ENCODE data around the gene CALD1. TPM values are rescaled to one million over a fixed set of nuclear protein-coding genes. Genes with fewer than 3 reads are reported as not detected.
A peak's percentile ranks its signal among the peaks of the same experiment; 100 is the strongest.

The CALD1 gene
- total RNA-seq = 1 to 10 TPM; 1.4 to 2.7 (median 1.6) TPM

- ATAC-seq (no peak), DNase-seq (no peak)
- Mint-ChIP-seq H3K4me1 (ENCODE audit: low read depth) (no peaks in the 10 kb centered on the region), H3K9me3 (no peaks in the 10 kb centered on the region), H3K27me3 (ENCODE audit: low read depth) (no peaks in the 10 kb centered on the region), H3K36me3 (ENCODE audit: insufficient read depth) (no peaks in the 10 kb centered on the region), H3K4me3 (no peak within 1 kb of the TSS)
Measured at GRCh38 chr7:134778941-134779740, at the start of gene CALD1. CALD1 (plus strand) TSS chr7:134779634; CDS start chr7:134867734, 88,100 bp downstream.

GRCh38 chr7:134729895-134730294, 49.5 kb upstream of the CALD1 start:
- peaks cover 4% of the 10 kb centered on the region for H3K36me3 Mint-ChIP-seq (ENCODE audit: insufficient read depth)
- H3K9me3 Mint-ChIP-seq = peaks cover 6% of the 10 kb centered on the region
- peaks cover 2% of the 10 kb centered on the region for H3K4me1 Mint-ChIP-seq (ENCODE audit: low read depth)
- no peak overlapping the region for H3K4me3 Mint-ChIP-seq
- DNase-seq = no peak
- H3K27me3 Mint-ChIP-seq (ENCODE audit: low read depth) = no peaks in the 10 kb centered on the region
- ATAC-seq = no peak

GRCh38 chr7:134730411-134730829, 49.0 kb upstream of the CALD1 start:
- H3K36me3 Mint-ChIP-seq (ENCODE audit: insufficient read depth) = peaks cover 4% of the 10 kb centered on the region
- H3K9me3 Mint-ChIP-seq = peaks cover 6% of the 10 kb centered on the region
- no peak for DNase-seq
- H3K27me3 Mint-ChIP-seq (ENCODE audit: low read depth) = no peaks in the 10 kb centered on the region
- peaks cover 2% of the 10 kb centered on the region for H3K4me1 Mint-ChIP-seq (ENCODE audit: low read depth)
- no peak for ATAC-seq
- H3K4me3 Mint-ChIP-seq = no peak overlapping the region

- DNase-seq = no peak
- Mint-ChIP-seq H3K9me3 (no peaks in the 10 kb centered on the region), H3K27me3 (ENCODE audit: low read depth) (no peaks in the 10 kb centered on the region), H3K4me1 (ENCODE audit: low read depth) (peaks cover 2% of the 10 kb centered on the region), H3K36me3 (ENCODE audit: insufficient read depth) (no peaks in the 10 kb centered on the region), H3K4me3 (no peak overlapping the region)
- ATAC-seq = peak in 1 of 2 donors; percentile 46
Measured at GRCh38 chr7:134731616-134732015, 47.8 kb upstream of the CALD1 start.

GRCh38 chr7:134732728-134733127, 46.7 kb upstream of the CALD1 start:
- Mint-ChIP-seq H3K4me3 (no peak overlapping the region), H3K4me1 (ENCODE audit: low read depth) (peaks cover 6% of the 10 kb centered on the region), H3K27me3 (ENCODE audit: low read depth) (peaks cover 2% of the 10 kb centered on the region), H3K9me3 (no peaks in the 10 kb centered on the region), H3K36me3 (ENCODE audit: insufficient read depth) (no peaks in the 10 kb centered on the region)
- DNase-seq (no peak), ATAC-seq (no peak)

- Mint-ChIP-seq H3K4me1 (ENCODE audit: low read depth) (peaks cover 11% of the 10 kb centered on the region), H3K4me3 (no peak overlapping the region), H3K9me3 (no peaks in the 10 kb centered on the region), H3K36me3 (ENCODE audit: insufficient read depth) (no peaks in the 10 kb centered on the region), H3K27me3 (ENCODE audit: low read depth) (peaks cover 2% of the 10 kb centered on the region)
- ATAC-seq (no peak), DNase-seq (no peak)
Measured at GRCh38 chr7:134736381-134736780, 43.1 kb upstream of the CALD1 start.

- DNase-seq = no peak
- peaks cover 2% of the 10 kb centered on the region for H3K27me3 Mint-ChIP-seq (ENCODE audit: low read depth)
- H3K36me3 Mint-ChIP-seq (ENCODE audit: insufficient read depth) = no peaks in the 10 kb centered on the region
- H3K4me1 Mint-ChIP-seq (ENCODE audit: low read depth) = peaks cover 8% of the 10 kb centered on the region
- peak; percentile 88 to 89 for ATAC-seq
- H3K4me3 Mint-ChIP-seq = no peak overlapping the region
- H3K9me3 Mint-ChIP-seq = no peaks in the 10 kb centered on the region
Measured at GRCh38 chr7:134737566-134738345, 41.7 kb upstream of the CALD1 start.

- no peaks in the 10 kb centered on the region for H3K36me3 Mint-ChIP-seq (ENCODE audit: insufficient read depth)
- ATAC-seq (no peak), DNase-seq (no peak)
- H3K4me3 Mint-ChIP-seq = no peak overlapping the region
- H3K4me1 Mint-ChIP-seq (ENCODE audit: low read depth) = peaks cover 8% of the 10 kb centered on the region
- H3K9me3 Mint-ChIP-seq = no peaks in the 10 kb centered on the region
- H3K27me3 Mint-ChIP-seq (ENCODE audit: low read depth) = peaks cover 4% of the 10 kb centered on the region
Measured at GRCh38 chr7:134739362-134739761, 40.1 kb upstream of the CALD1 start.

- DNase-seq = no peak
- no peaks in the 10 kb centered on the region for H3K9me3 Mint-ChIP-seq
Measured at GRCh38 chr7:134740376-134740775, 39.1 kb upstream of the CALD1 start.

GRCh38 chr7:134741907-134742635, 37.4 kb upstream of the CALD1 start:
- H3K9me3 Mint-ChIP-seq = no peaks in the 10 kb centered on the region
- H3K27me3 Mint-ChIP-seq (ENCODE audit: low read depth) = peaks cover 4% of the 10 kb centered on the region
- H3K4me1 Mint-ChIP-seq (ENCODE audit: low read depth) = peaks cover 8% of the 10 kb centered on the region
- H3K36me3 Mint-ChIP-seq (ENCODE audit: insufficient read depth) = no peaks in the 10 kb centered on the region
- no peak overlapping the region for H3K4me3 Mint-ChIP-seq
- DNase-seq (no peak), ATAC-seq (no peak)

More at GRCh38 chr7:134740376-134740775, 39.1 kb upstream of the CALD1 start:
- ATAC-seq = no peak
- Mint-ChIP-seq H3K4me1 (ENCODE audit: low read depth) (peaks cover 8% of the 10 kb centered on the region), H3K4me3 (no peak overlapping the region), H3K27me3 (ENCODE audit: low read depth) (peaks cover 4% of the 10 kb centered on the region), H3K36me3 (ENCODE audit: insufficient read depth) (no peaks in the 10 kb centered on the region)

- ATAC-seq (no peak), DNase-seq (no peak)
- H3K4me3 Mint-ChIP-seq = no peak overlapping the region
- H3K9me3 Mint-ChIP-seq = no peaks in the 10 kb centered on the region
- no peaks in the 10 kb centered on the region for H3K36me3 Mint-ChIP-seq (ENCODE audit: insufficient read depth)
- peaks cover 2% of the 10 kb centered on the region for H3K27me3 Mint-ChIP-seq (ENCODE audit: low read depth)
- H3K4me1 Mint-ChIP-seq (ENCODE audit: low read depth) = peaks cover 3% of the 10 kb centered on the region
Measured at GRCh38 chr7:134742688-134743350, 36.6 kb upstream of the CALD1 start.

GRCh38 chr7:134744569-134744968, 34.9 kb upstream of the CALD1 start:
- DNase-seq = no peak
- Mint-ChIP-seq H3K4me3 (no peak overlapping the region), H3K36me3 (ENCODE audit: insufficient read depth) (no peaks in the 10 kb centered on the region), H3K27me3 (ENCODE audit: low read depth) (peaks cover 2% of the 10 kb centered on the region), H3K4me1 (ENCODE audit: low read depth) (no peaks in the 10 kb centered on the region), H3K9me3 (no peaks in the 10 kb centered on the region)
- no peak for ATAC-seq

GRCh38 chr7:134747326-134747725, 32.1 kb upstream of the CALD1 start:
- Mint-ChIP-seq H3K36me3 (ENCODE audit: insufficient read depth) (no peaks in the 10 kb centered on the region), H3K9me3 (no peaks in the 10 kb centered on the region)

More at GRCh38 chr7:134747326-134747725, 32.1 kb upstream of the CALD1 start:
- no peak for DNase-seq
- no peaks in the 10 kb centered on the region for H3K4me1 Mint-ChIP-seq (ENCODE audit: low read depth)
- no peak overlapping the region for H3K4me3 Mint-ChIP-seq
- peaks cover 2% of the 10 kb centered on the region for H3K27me3 Mint-ChIP-seq (ENCODE audit: low read depth)
- ATAC-seq = no peak
